Brain microvascular endothelial cell (primary cell): ENCODE results near the gene CACNA1I.

Source experiments
- DNase-seq: peaks from one replicate; pipeline ENCODE4 v3.0.0-alpha.2; 2020
- H3K27ac ChIP-seq: fragments of 250-450 bp; sonication (Bioruptor Pico); 2 replicates; pipeline ENCODE4 v1.5.1; 2020; ENCODE audit warnings: mild to moderate bottlenecking, moderate library complexity
- H3K27me3 ChIP-seq: fragments of 250-450 bp; sonication (Bioruptor Pico); replicated peaks from 2 replicates; pipeline ENCODE4 v1.5.1; 2020; ENCODE audit warnings: mild to moderate bottlenecking
- H3K36me3 ChIP-seq: fragments of 250-450 bp; sonication (Bioruptor Pico); replicated peaks from 2 replicates; pipeline ENCODE4 v1.5.1; 2020; ENCODE audit warnings: mild to moderate bottlenecking
- H3K4me3 ChIP-seq: 2 replicates; pipeline ENCODE4 v1.5.1; 2011; ENCODE audit warnings: low read depth, mild to moderate bottlenecking, control low read depth, low read length, moderate library complexity
- in situ Hi-C: cut with HindIII; loops from 2 replicates; pipeline ENCODE4 v1.10.0; 2017; ENCODE audit warnings: low sequenced_read_pairs, low pct_ligation_motif_present
- TF ChIP-seq, protein P1 (sequence below): IDR thresholded peaks from 2 replicates; pipeline ENCODE4 v1.5.1; 2011; ENCODE audit warnings: low read depth, mild to moderate bottlenecking, moderate library complexity, low read length, control low read depth, inconsistent platforms; ENCODE audit errors: missing control alignments

The CACNA1I gene

DNA sequence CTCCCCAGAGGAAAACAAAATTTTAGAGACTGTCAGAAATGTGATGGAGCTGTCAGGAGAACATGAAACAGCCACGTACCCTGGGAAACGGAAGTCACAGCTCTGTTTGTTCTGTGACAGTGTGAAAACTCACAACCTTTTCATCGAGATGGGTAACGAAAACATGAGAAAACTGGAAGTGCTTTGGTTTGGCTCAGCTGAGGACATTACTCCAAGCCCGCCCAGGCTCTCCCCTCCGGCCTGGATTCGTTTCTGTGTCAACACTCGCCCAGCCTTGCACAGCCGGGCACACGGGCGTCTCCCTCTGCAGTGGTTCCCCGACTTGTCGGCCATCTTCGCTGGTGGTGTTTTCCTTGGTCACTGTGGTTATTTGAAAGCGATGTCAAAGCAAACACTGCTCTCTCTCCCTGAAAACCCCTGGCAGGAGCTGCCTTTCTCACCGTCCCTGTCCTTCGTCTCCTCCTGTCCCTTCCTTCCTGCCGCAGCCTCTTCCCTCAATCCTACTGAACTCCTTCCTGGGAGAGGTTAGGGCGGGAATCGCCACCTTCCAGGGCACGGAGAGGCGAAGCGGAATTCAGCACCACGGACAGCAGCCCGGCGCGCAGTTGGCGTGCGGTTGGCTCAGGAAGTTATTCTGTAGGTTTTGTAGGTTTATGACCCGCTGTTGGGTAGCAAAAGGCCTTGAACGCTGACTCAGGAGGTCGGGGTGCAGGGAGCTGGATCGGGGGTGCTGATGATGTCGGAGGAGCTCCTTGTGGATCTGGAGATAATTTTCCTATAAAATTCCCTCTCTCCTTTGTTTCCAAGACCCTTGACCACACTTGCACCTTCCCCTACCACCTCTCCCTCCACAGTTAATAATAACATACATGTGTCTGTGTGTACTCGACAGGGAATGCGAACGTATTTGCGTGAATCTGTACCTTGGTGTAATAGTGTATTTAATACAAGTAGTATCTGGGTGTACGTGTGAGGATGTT, 24.9 kb upstream of the CACNA1I start:
- TF ChIP-seq, protein P1, sequence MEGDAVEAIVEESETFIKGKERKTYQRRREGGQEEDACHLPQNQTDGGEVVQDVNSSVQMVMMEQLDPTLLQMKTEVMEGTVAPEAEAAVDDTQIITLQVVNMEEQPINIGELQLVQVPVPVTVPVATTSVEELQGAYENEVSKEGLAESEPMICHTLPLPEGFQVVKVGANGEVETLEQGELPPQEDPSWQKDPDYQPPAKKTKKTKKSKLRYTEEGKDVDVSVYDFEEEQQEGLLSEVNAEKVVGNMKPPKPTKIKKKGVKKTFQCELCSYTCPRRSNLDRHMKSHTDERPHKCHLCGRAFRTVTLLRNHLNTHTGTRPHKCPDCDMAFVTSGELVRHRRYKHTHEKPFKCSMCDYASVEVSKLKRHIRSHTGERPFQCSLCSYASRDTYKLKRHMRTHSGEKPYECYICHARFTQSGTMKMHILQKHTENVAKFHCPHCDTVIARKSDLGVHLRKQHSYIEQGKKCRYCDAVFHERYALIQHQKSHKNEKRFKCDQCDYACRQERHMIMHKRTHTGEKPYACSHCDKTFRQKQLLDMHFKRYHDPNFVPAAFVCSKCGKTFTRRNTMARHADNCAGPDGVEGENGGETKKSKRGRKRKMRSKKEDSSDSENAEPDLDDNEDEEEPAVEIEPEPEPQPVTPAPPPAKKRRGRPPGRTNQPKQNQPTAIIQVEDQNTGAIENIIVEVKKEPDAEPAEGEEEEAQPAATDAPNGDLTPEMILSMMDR: no peak
- Histone ChIP-seq H3K27me3 (peaks cover 14% of the 10 kb centered on the region), H3K36me3 (no peaks in the 10 kb centered on the region), H3K4me3 (no peak overlapping the region), H3K27ac (no peak overlapping the region)
- in situ Hi-C loops: no loop called here
- DNase-seq: no peak

DNA sequence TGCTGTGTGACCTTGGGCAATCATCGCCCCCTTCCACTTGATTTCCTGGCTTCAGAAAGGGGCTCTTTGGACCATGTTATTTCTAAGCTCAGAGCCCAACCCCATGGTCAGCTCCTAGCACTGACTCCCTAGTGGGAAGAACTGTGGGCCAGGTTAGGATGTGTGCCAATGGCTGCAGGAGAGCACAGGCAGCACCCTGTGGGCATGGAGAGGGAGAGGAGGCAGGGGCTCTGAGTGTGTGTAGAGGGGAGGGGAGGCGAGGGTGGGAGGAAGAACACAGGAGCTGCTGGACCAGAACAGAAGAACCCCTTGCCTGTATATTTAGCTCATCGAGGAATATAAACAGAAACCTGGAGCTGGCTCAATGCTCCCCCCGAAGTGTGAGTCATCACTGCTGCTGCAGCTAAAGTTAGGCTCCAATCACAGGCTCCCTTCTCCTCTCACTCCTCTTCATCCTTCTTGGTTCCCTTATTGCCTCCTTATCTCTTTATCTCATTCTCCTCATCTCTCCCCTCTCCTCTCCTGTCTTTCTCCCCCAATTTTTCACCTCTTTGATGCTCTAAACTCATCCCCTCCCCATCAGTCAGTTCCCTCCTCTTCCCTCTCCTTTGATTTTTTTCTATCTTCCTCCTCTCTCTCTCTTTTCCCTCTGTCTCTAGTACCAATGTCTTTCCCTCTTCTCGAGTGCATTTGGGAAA, 23.5 kb upstream of the CACNA1I start:
- H3K27me3 ChIP-seq: peaks cover 12% of the 10 kb centered on the region
- in situ Hi-C loops: no loop called here
- TF ChIP-seq, protein P1: no peak
- H3K36me3 ChIP-seq: no peaks in the 10 kb centered on the region
- DNase-seq: peak; percentile 57
- H3K4me3 ChIP-seq: no peak overlapping the region
- H3K27ac ChIP-seq: no peak overlapping the region

DNA sequence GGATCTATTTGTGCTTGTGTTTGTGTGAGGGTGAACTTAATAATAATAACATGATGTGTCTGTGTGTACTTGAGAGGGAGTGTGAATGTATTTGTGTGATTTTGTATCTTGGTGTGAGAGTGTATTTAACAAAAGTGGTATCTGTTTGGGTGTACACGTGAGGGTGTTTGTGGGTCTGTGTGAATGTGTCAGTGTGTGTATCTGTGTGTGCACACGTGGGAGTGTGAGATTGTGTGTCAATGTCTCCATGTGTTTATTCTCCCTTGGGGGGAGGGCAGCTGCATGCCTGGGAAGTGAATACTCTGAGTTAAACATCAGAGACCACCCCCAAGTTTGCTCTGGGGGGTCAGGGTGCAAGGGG, 23.0 kb upstream of the CACNA1I start:
- Histone ChIP-seq H3K36me3 (no peaks in the 10 kb centered on the region), H3K27me3 (peaks cover 14% of the 10 kb centered on the region), H3K4me3 (no peak overlapping the region), H3K27ac (no peak overlapping the region)
- TF ChIP-seq, protein P1: no peak
- no peak for DNase-seq
- in situ Hi-C loops: no loop called here

DNA sequence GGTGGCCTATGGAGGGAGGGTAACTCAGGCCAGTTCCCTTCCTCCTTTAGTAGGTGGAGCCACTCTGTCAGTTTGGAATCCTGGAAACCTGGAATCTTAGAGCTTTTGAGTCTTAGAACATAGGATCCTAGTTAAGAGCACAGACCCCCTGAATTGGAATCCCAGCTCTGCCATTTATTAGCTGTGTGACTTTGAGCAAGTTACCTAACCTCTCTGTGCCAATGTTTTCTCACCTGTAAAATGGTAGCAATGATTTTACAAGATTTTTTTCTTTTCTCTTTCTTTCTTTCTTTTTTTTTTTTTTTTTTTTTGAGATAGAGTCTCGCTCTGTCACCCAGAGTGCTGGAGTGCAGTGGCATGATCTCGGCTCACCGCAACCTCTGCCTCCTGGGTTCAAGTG, 17.1 kb upstream of the CACNA1I start:
- in situ Hi-C loops: loop anchor here (25.0 kb wide), 1 partner anchor 459 kb away; no protein-coding TSS in a partner anchor
- H3K4me3 ChIP-seq: no peak overlapping the region
- H3K27ac ChIP-seq: no peak overlapping the region
- TF ChIP-seq, protein P1: no peak
- H3K27me3 ChIP-seq: peaks cover 35% of the 10 kb centered on the region
- H3K36me3 ChIP-seq: no peaks in the 10 kb centered on the region
- DNase-seq: no peak

DNA sequence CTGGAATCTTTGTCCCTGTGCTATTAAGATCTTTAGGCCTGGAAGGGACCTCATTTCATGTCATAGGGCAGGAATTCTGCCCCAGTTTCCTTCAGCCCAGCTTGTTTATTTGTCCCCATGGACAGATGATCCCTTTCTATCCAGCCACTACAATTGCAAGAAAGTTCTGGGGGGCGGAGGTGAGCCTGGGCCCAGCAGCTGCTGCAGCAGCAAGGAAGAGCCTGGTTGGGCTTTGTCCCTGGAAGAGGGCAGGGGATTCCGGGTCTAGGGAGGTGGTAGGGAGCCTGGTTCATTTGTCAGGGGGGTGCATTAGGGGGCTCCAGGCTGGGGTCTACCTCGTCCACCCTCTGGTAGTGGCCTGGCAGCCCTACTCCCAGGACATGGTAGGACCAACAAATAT, 16.4 kb upstream of the CACNA1I start:
- Histone ChIP-seq H3K27me3 (peaks cover 42% of the 10 kb centered on the region), H3K36me3 (no peaks in the 10 kb centered on the region), H3K27ac (no peak overlapping the region), H3K4me3 (no peak overlapping the region)
- in situ Hi-C loops: loop anchor here (25.0 kb wide), 1 partner anchor 458 kb away; no protein-coding TSS in a partner anchor
- TF ChIP-seq, protein P1: no peak
- no peak for DNase-seq
